ENCODE results near the gene AK9.
A peak's percentile ranks its signal among the peaks of the same experiment; 100 is the strongest.

The AK9 gene

GRCh38 chr6:109453594-109454495, 237.2 kb downstream of the AK9 start:
- peak overlapping the region; percentile 92 for H3K4me3 ChIP-seq (ENCODE audit: low read depth, low read length)
- no peak for TF ChIP-seq CTCF (IDR thresholded peaks at IDR 0.05; ENCODE audit: insufficient read depth, low read length, missing control alignments)
- no peak for DNase-seq (ENCODE audit: low read depth, low spot score)
- CTCF ChIA-PET, result interaction anchor here (0.7 to 7.9 kb wide), 5 partner anchors 12 to 724 kb away, joined by 3 to 65 read pairs (median 4); partner anchors contain the start of genes PPIL6 and SMPD2
- POLR2A ChIA-PET, result interaction anchor here (1.0 to 3.0 kb wide), 2 partner anchors 9 to 12 kb away, joined by 6 to 12 read pairs; partner anchors contain the start of gene SMPD2

DNA sequence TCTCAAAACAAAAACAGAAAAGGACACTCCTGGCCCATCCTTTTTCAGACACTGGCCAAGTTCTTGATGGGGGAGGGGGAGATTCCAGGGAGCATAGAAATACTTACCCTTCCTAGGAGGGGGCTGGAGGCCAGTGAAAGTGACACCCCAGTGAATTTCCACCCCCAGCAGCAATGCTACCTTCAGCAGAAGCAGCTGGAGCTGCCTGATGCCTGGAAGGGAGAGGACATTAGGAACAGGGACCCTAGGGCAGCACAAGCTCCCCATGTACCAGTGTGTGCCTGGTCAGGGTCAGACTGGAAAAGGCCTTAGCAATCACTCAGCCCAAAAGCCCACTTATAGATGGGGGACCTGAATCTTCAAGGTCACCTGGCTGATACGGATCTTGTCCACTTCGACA, 237.8 kb downstream of the AK9 start:
- ChIA-PET CTCF (interaction anchor here (0.7 to 7.9 kb wide), 4 partner anchors 11 to 725 kb away, joined by 3 to 65 read pairs (median 4); partner anchors contain the start of genes PPIL6 and SMPD2), POLR2A (interaction anchor here (3.0 kb wide), 1 partner anchor 11 kb away, joined by 12 read pairs; the partner anchor contains the start of gene SMPD2)
- no peak for TF ChIP-seq CTCF (IDR thresholded peaks at IDR 0.05; ENCODE audit: insufficient read depth, low read length, missing control alignments)
- DNase-seq (ENCODE audit: low read depth, low spot score), result no peak
- peak overlapping the region; percentile 92 for H3K4me3 ChIP-seq (ENCODE audit: low read depth, low read length)

DNA sequence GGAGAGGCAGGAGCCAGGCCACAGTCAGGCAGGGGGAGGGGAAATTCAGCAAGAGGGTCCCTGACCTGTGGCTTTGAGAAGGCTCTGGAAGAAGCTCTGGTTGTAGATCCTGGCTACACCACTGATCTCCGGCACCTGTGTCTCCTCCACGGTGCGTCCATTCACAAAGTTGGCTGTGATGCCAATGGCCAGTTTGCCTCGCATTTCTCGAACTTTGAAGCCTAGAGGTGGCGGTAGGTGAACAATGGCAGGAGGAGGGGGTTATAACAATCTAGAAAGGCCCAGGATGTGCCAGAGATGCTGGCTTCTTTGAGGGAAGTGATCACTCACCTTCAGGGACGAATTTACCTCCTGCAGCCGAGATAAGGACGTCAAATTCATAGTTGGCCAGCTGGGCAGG, 238.8 kb downstream of the AK9 start:
- no peak for TF ChIP-seq CTCF (IDR thresholded peaks at IDR 0.05; ENCODE audit: insufficient read depth, low read length, missing control alignments)
- POLR2A ChIA-PET, result interaction anchor here (3.0 kb wide), 1 partner anchor 11 kb away, joined by 12 read pairs; the partner anchor contains the start of gene SMPD2
- CTCF ChIA-PET, result interaction anchor here (7.9 kb wide), 1 partner anchor 10 kb away, joined by 65 read pairs; the partner anchor contains the start of genes PPIL6 and SMPD2
- no peak overlapping the region for H3K4me3 ChIP-seq (ENCODE audit: low read depth, low read length)
- DNase-seq (ENCODE audit: low read depth, low spot score), result no peak

- POLR2A ChIA-PET, result no interaction called here
- TF ChIP-seq CTCF (IDR thresholded peaks at IDR 0.05; ENCODE audit: insufficient read depth, low read length, missing control alignments), result no peak
- CTCF ChIA-PET, result interaction anchor here (7.9 kb wide), 1 partner anchor 10 kb away, joined by 65 read pairs; the partner anchor contains the start of genes PPIL6 and SMPD2
Measured at GRCh38 chr6:109451376-109451775, 239.6 kb downstream of the AK9 start.

GRCh38 chr6:109450801-109451200, 240.2 kb downstream of the AK9 start:
- no peak for TF ChIP-seq CTCF (IDR thresholded peaks at IDR 0.05; ENCODE audit: insufficient read depth, low read length, missing control alignments)
- DNase-seq (ENCODE audit: low read depth, low spot score), result no peak
- CTCF ChIA-PET, result interaction anchor here (7.9 kb wide), 1 partner anchor 9 kb away, joined by 65 read pairs; the partner anchor contains the start of genes PPIL6 and SMPD2
- H3K4me3 ChIP-seq (ENCODE audit: low read depth, low read length), result no peak overlapping the region
- POLR2A ChIA-PET, result no interaction called here

More at GRCh38 chr6:109451376-109451775, 239.6 kb downstream of the AK9 start:
- DNase-seq (ENCODE audit: low read depth, low spot score), result no peak
- no peak overlapping the region for H3K4me3 ChIP-seq (ENCODE audit: low read depth, low read length)
